Fibroblast of skin of right quadriceps (primary cell): ENCODE results near the gene NFATC2.
"Not testable (repeated sequence)": the region's sequence is repeated elsewhere in the genome, so short reads cannot be mapped to it uniquely, and the experiment has no call there.

ENCODE experiments used
- DNase-seq: peaks from one replicate; pipeline ENCODE4 v3.0.0-alpha.2; 2013

NFATC2 gene

GRCh38 chr20:51567622-51568021, 25.1 kb upstream of the NFATC2 start:
- no peak for DNase-seq

- DNase-seq, result no peak
These were observed 24.1 kb upstream of the NFATC2 start for GRCh38 chr20:51566594-51566993.

GRCh38 chr20:51565298-51566144, 23.0 kb upstream of the NFATC2 start:
- DNase-seq, result peak; percentile 40

- DNase-seq, result peak; percentile 86
These were observed 21.2 kb upstream of the NFATC2 start for GRCh38 chr20:51563486-51564332.

GRCh38 chr20:51563174-51563485, 20.6 kb upstream of the NFATC2 start:
- no peak for DNase-seq

DNA sequence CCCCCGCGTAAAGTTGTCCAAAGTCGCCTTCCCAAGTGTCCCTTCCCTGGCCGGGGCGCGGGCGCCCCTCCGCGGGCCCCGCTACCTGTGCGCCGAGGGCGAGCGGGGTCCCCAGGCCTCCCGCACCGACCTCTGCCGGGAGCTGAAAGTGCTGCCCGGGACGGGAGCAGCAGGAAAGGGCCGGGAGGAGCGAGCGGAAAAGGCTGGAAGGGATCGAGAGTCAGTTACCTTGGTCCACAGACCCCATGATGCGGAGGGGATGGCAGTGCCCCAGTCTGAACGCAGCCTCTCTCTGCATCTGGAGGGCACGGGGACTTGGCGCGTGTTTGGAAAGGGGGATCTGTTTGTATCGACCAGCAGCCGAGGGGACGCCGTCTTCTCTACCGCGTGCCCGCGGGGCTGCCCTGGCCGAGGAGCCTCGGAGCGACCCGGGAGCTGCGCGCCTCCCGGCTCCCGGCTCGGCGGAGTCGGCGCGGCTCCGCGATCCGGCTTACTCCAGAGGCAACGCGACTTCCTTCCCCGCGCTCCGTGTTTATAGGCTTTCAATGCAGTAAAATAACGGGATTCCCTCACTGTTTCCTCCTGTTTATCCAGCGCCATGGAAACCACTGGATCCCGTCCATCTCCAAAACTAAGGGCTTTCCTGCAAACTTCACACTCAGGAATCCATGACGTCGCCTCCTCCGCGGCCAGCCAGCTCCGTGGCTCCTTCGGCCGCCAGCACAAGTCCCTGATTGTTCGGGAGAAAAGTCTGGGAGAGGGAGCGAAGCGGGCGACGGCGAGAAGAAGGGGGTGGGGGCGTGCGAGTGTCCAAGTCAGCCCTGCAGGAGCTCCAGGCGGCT, 20.0 kb upstream of the NFATC2 start:
- peak; percentile 96 for DNase-seq

GRCh38 chr20:51562027-51562331, 19.5 kb upstream of the NFATC2 start:
- DNase-seq, result no peak

DNA sequence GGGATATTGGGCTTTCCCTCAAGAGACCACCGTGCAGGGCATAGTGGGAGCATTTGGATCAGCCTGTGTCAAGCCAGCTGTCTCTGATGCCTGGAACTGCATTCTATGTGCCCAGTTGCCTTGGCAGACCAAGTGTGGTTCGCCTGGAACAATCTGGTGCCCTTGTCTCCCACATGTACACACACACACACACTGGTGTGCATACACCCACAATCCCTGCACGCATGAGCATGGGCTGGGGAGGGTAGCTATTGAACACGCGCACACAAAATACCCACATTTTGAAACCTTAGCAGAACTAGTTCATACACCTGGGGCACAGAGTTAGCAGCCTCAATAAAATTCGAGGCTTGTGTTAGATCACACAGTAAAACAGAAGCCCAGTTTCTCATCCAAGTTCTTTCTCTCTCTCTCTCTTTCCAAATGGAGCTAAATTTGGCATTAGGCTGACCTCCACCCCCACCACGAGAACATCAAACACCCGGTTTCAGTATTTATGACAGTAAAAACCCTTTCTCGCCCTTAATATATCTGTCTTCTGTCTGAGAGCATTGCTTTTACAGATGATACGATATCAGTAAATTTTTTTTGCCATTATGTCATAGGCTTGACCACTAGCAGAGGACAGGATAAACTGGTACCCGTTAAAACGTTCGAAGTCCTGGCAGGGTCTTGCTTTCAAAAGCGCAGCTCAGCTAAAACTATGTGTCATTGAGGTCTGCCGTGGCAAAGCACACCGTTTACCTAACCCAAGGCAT, 18.2 kb upstream of the NFATC2 start:
- no peak for DNase-seq

DNA sequence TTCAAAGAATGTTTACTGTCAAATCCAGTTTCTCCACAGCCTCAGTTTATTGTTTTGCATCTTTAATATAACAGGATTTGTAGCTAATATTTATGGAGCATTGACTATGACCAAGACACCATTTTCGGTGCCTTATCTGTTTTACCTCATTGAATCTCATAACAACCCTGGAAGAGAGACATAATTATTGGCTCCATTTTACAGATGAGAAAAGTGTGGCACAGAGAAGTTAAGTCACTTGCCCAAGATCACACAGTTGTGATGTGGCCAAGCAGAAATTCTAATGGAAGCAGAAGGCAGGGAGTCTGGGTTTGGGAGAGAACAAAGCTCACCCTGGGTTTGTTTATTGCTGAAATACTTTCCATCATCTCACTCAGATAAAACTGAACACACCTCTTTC, 17.5 kb upstream of the NFATC2 start:
- no peak for DNase-seq

GRCh38 chr20:51554538-51555165, 12.1 kb upstream of the NFATC2 start:
- peak; percentile 88 for DNase-seq

GRCh38 chr20:51553897-51554486, 11.5 kb upstream of the NFATC2 start:
- DNase-seq, result peak; percentile 60

- no peak for DNase-seq
These were observed 8.7 kb upstream of the NFATC2 start for GRCh38 chr20:51551186-51551585.

DNA sequence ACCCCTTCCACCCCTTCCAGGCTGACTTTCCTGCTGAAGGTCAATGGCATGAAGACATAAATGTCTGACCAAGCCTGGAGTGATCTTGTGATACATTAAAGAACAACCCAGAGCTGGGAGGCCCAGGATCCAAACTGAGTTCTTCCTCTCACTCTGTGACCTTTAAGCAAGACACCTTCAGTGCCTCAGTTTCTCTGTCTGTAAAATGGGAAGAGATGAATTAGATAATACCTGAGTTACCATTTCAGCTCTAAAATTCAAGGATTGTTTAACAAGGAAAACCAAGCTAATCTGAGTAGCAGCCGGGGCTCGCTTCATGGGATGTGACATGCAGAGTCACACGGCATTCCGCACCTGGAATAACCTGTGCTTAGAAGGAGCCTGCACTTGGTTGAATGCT, 7.0 kb upstream of the NFATC2 start:
- DNase-seq, result no peak

- no peak for DNase-seq
These were observed 5.4 kb upstream of the NFATC2 start for GRCh38 chr20:51547951-51548350.

GRCh38 chr20:51545515-51545914, 3.0 kb upstream of the NFATC2 start:
- no peak for DNase-seq

- no peak for DNase-seq
These were observed 886 bp upstream of the NFATC2 start for GRCh38 chr20:51543422-51543788.

GRCh38 chr20:51542033-51542570, 417 bp downstream of the NFATC2 start:
- DNase-seq, result no peak

GRCh38 chr20:51541189-51542032, 1.1 kb downstream of the NFATC2 start:
- DNase-seq, result peak; percentile 67

GRCh38 chr20:51540580-51540979, 1.9 kb downstream of the NFATC2 start:
- no peak for DNase-seq

- not testable (repeated sequence) for DNase-seq
These were observed 2.4 kb downstream of the NFATC2 start for GRCh38 chr20:51540074-51540473.
